K562 (cell line): ENCODE measurements around the gene HOXB4. TPM values are rescaled to one million over a fixed set of nuclear protein-coding genes. Genes with fewer than 3 reads are reported as not detected.
A peak's percentile ranks its signal among the peaks of the same experiment; 100 is the strongest.

Source experiments
- CEBPB ChIP-seq: fragments of 450-650 bp; IDR thresholded peaks from 2 replicates; pipeline ENCODE4 v1.6.1; 2016; ENCODE audit warnings: missing genetic modification characterization, missing compliant biosample characterization
- HES1 ChIP-seq: fragments of 450-650 bp; IDR thresholded peaks from 2 replicates; pipeline ENCODE4 v1.6.1; 2016; ENCODE audit warnings: low read depth, mild to moderate bottlenecking, moderate library complexity
- NFIC ChIP-seq: fragments of 450-650 bp; IDR thresholded peaks from 2 replicates; pipeline ENCODE4 v1.6.1; 2017; ENCODE audit warnings: mild to moderate bottlenecking, inconsistent platforms
- TFE3 ChIP-seq: fragments of 450-650 bp; formaldehyde crosslinking; IDR thresholded peaks from 2 replicates; pipeline ENCODE4 v1.4.0; 2020; ENCODE audit warnings: mild to moderate bottlenecking, mixed read lengths
- XRCC5 ChIP-seq: fragments of 200-400 bp; formaldehyde crosslinking; IDR thresholded peaks from 2 replicates; pipeline ENCODE4 v1.6.1; 2017; ENCODE audit warnings: low read depth, mild to moderate bottlenecking, low read length
- ZNF407 ChIP-seq: fragments of 450-650 bp; IDR thresholded peaks from 2 replicates; pipeline ENCODE4 v1.6.1; 2016; ENCODE audit warnings: low read depth
- polyA plus RNA-seq, 8 experiments: library from polyadenylated mRNA; depleted of rRNA in 4 of 8; stranded (reverse) in 5 of 8; unstranded in 3 of 8; fragments of >200 nt; fragmentation: Nextera tagmentation in 2 of 8; fragmentation: Illumina TruSeq in 1 of 8; extraction: Ambion mirVana in 2 of 8; extraction: Trizol in 1 of 8; gene quantifications; 2 replicates each; pipeline versions ENCODE4 v1.2.1 to v1.2.3, GENCODE V29; 2011 to 2014; ENCODE audit warnings: inconsistent platforms in 1 of 8, missing spikeins in 1 of 8
- total RNA-seq, 7 experiments: library from RNA; depleted of rRNA in 6 of 7; stranded (reverse); fragments of >200 nt in 6 of 7; fragmentation: Illumina TruSeq in 2 of 7; extraction: Trizol in 2 of 7; gene quantifications; 2 replicates each; pipeline versions ENCODE4 v1.2.1 to v1.2.3, GENCODE V29; 2011 to 2021; ENCODE audit warnings: low replicate concordance in 1 of 7

HOXB4 gene
- total and polyA plus RNA-seq, 9 of the 15 experiments (the other 6 are each of a cell fraction or from before 2014, with no cell fraction given), result 1.6 to 34.9 (median 14.9) TPM

- TF ChIP-seq ZNF407 (no peak), CEBPB (no peak), TFE3 (no peak), NFIC (0 out of 2 replicates have a peak, but pooled peaks have one; percentile 7), XRCC5 (no peak), HES1 (no peak)
Measured at GRCh38 chr17:48549914-48550501, 28.1 kb downstream of the HOXB4 start (continued).
